Measurements from ENCODE around the gene XPNPEP3. TPM values are rescaled to one million over a fixed set of nuclear protein-coding genes. Genes with fewer than 3 reads are reported as not detected.
"Not testable (repeated sequence)": the region's sequence is repeated elsewhere in the genome, so short reads cannot be mapped to it uniquely, and the experiment has no call there.

Gene XPNPEP3
- total RNA-seq, 1 donor from 2014 or later: 12.8 TPM

DNA sequence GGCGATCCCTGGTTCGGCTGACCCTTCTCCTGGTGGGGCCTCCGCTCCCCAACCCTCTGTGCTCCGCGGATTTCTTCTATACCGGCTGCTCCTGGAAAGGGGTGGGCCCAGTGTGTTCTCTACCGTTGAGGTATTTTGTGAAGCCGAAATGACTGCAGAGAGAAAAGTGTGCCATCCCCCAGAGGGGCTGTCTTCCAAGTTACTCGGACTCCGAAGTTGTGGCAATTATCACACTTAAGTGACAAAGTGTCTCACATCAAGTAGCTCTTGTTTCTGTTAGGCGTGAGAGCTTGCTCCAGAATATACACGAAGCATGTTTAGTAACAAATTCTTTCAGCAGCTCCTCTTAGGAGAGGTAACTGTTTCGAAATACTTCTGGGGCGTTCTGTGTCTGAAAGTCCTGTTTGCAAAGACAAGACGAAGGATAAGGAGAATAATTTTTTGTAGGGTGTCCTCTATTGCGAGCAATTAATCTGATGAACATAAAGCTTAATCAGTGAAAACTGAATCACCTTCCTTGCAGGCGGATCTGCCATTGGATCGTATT, 434 bp downstream of the XPNPEP3 start:
- H3K9me3 ChIP-seq: no peaks in the 10 kb centered on the region
- peaks cover 49% of the 10 kb centered on the region for H3K4me1 ChIP-seq
- H3K27ac ChIP-seq: peak overlapping the region; percentile 100
- no peaks in the 10 kb centered on the region for H3K27me3 ChIP-seq
- intact Hi-C loops (cut with DNase I): no loop called here
- DNase-seq (ENCODE audit: extremely low spot score in 2 of 2): no peak
- peak overlapping the region; percentile 84 to 87 for H3K4me3 ChIP-seq
- TF ChIP-seq CTCF (IDR thresholded peaks at IDR 0.05) (no peak), POLR2A (IDR thresholded peaks at IDR 0.05) (no peak), POLR2AphosphoS5 (IDR thresholded peaks at IDR 0.05; ENCODE audit: insufficient read depth in 1 of 2, low read depth in 1 of 2) (no peak)
- peaks cover 0 to 7% of the 10 kb centered on the region in 2 donors for H3K36me3 ChIP-seq

- Histone ChIP-seq H3K9me3 (no peaks in the 10 kb centered on the region), H3K4me3 (no peak within 1 kb of the TSS), H3K27me3 (no peaks in the 10 kb centered on the region), H3K4me1 (peaks cover 17% of the 10 kb centered on the region), H3K27ac (no peak within 1 kb of the TSS), H3K36me3 (peaks cover 0 to 7% of the 10 kb centered on the region in 2 donors)
- intact Hi-C loops (cut with DNase I): no loop called here
- no peak for TF ChIP-seq POLR2A (IDR thresholded peaks at IDR 0.05)
- no peak for TF ChIP-seq CTCF (IDR thresholded peaks at IDR 0.05)
- no peak for TF ChIP-seq POLR2AphosphoS5 (IDR thresholded peaks at IDR 0.05; ENCODE audit: insufficient read depth in 1 of 2, low read depth in 1 of 2)
- no peak for DNase-seq (ENCODE audit: extremely low spot score in 2 of 2)
These were observed 5.1 kb downstream of the XPNPEP3 start, which contains the start of gene DNAJB7 for GRCh38 chr22:40862013-40862412. Gene DNAJB7 (minus strand): TSS chr22:40862113. CDS start chr22:40861994, 119 bp downstream.

- Histone ChIP-seq H3K27me3 (no peaks in the 10 kb centered on the region), H3K4me3 (no peak overlapping the region), H3K9me3 (no peaks in the 10 kb centered on the region), H3K4me1 (peaks cover 16% of the 10 kb centered on the region), H3K36me3 (peaks cover 0 to 7% of the 10 kb centered on the region in 2 donors), H3K27ac (no peak overlapping the region)
- no peak for TF ChIP-seq POLR2A (IDR thresholded peaks at IDR 0.05)
- TF ChIP-seq CTCF (IDR thresholded peaks at IDR 0.05): no peak
- TF ChIP-seq POLR2AphosphoS5 (IDR thresholded peaks at IDR 0.05; ENCODE audit: insufficient read depth in 1 of 2, low read depth in 1 of 2): no peak
- intact Hi-C loops (cut with DNase I): no loop called here
- no peak for DNase-seq (ENCODE audit: extremely low spot score in 2 of 2)
These were observed 5.6 kb downstream of the XPNPEP3 start for GRCh38 chr22:40862537-40862936.

DNA sequence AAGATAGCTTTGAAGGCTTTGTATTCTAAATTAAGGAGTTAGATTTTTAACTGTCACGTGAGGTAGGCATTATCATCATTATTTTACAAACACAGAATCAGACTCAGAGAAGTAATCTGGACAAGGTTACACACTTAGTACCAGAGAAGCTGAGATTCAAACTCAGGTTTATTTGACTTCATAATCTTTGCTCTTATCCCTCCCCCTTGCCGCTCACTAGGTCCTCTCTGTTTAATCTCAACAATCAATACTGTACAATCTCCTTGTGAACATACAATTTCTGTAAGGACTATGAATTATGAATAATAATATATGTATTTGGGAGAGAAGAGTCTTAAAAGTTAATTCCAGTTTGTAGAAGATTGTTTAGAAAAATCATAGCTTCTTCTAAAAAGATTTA, 10.2 kb downstream of the XPNPEP3 start:
- no peaks in the 10 kb centered on the region for H3K4me1 ChIP-seq
- TF ChIP-seq POLR2A (IDR thresholded peaks at IDR 0.05) (no peak), POLR2AphosphoS5 (IDR thresholded peaks at IDR 0.05; ENCODE audit: insufficient read depth in 1 of 2, low read depth in 1 of 2) (no peak), CTCF (IDR thresholded peaks at IDR 0.05) (no peak)
- DNase-seq (ENCODE audit: extremely low spot score in 2 of 2): no peak
- no peak overlapping the region for H3K27ac ChIP-seq
- intact Hi-C loops (cut with DNase I): no loop called here
- H3K27me3 ChIP-seq: no peaks in the 10 kb centered on the region
- no peak overlapping the region for H3K4me3 ChIP-seq
- no peaks in the 10 kb centered on the region for H3K9me3 ChIP-seq
- peaks cover 0 to 19% of the 10 kb centered on the region in 2 donors for H3K36me3 ChIP-seq

DNA sequence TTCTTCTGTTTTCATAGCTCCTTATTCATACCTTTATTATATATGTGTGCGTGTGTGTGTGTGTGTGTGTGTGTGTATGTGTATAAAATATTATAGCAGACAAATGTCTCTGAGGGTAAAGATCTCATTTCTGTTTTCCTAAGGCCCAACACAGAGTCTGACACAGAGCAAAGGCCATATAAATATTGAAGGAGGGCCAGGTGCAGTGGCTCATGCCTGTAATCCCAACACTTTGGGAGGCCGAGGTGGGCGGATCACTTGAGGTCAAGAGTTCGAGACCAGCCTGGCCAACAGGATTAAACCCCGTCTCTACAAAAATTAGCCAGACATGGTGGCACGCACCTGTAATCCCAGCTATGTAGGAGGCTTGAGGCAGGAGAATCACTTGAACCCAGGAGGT, 11.4 kb downstream of the XPNPEP3 start:
- H3K4me3 ChIP-seq; DNase-seq (ENCODE audit: extremely low spot score in 2 of 2); intact Hi-C loops (cut with DNase I); H3K27me3 ChIP-seq; H3K27ac ChIP-seq; H3K9me3 ChIP-seq; H3K4me1 ChIP-seq: not testable (repeated sequence)
- peaks cover 0 to 19% of the 10 kb centered on the region in 2 donors for H3K36me3 ChIP-seq

Measured in vagina (tissue), 2 donors.